HG02852 (cell line): ENCODE data around the gene SMC1A.
A peak's percentile ranks its signal among the peaks of the same experiment; 100 is the strongest.
"Not testable (repeated sequence)": the region's sequence is repeated elsewhere in the genome, so short reads cannot be mapped to it uniquely, and the experiment has no call there.

Experiments
- ATAC-seq: cut with Tn5 transposase; IDR thresholded peaks from one replicate; pipeline ENCODE4 v1.9.1; 2021; ENCODE audit warnings: mild to moderate bottlenecking, moderate library complexity; ENCODE audit not compliant: unreplicated experiment

Gene SMC1A

DNA sequence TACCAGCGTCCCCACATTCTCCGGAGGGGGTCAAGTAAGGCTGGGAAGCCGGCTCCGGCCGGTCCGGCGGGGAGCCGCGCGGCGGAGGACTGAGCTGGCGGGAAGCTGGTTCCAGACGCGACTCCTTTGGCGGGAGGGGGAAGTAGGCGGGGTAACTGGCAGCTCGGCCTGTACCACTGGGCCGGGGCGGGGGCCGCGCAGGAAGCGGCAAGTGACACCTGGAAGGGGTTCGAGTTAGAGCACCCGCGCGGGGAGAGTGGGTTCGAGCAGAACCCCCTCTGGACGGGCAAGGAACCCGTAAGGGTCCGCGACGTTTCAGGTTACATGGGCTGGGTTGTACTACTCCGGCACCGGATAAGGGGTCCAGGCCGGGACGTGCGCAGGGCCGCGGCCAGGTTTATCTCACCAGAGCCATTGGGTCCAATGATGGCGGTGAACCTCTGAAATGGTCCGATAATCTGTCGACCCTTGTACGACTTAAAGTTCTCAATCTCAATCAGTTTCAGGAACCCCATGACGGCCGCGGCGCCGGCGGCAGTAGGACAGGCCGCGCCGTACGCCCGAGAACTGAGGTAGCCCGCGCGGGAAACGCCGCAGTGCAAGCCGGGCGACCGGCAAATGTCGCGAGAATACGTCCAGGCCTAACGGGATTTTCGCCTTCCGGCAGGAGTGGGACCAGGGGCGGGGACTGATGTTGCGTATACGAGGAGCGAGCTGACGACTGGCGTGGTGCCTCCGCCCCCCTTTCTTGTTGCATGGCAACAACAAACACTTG lies at the start of gene SMC1A:
Gene SMC1A (minus strand): TSS at position 569 of the 775 bp plus-strand sequence. CDS start 54 bp downstream, at position 515.
- ATAC-seq = peak; percentile 95

GRCh38 chrX:53471346-53471745 lies 48.9 kb upstream of the SMC1A start:
- no peak for ATAC-seq

DNA sequence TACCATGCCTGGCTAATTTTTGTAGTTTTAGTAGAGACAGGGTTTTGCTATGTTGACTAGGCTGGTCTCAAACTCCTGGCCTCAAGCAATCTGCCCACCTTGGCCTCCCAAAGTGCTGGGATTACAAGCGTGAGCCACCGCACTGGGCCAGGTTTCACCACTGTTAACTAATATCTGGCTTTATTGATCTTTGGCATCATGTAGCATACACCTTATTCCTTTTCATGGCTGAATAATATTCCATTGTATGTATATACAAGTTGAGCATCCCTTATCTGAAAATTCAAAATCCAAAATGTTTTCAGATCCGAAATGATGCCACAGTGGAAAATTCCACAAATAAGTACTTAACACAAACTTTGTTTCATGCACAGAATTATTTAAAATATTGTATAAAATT lies 46.2 kb upstream of the SMC1A start:
- not testable (repeated sequence) for ATAC-seq

- ATAC-seq = no peak
Observed at GRCh38 chrX:53458082-53458481, 35.6 kb upstream of the SMC1A start.

- ATAC-seq = no peak
Observed at GRCh38 chrX:53456254-53456653, 33.8 kb upstream of the SMC1A start.

- ATAC-seq = no peak
Observed at GRCh38 chrX:53452812-53453211, 30.4 kb upstream of the SMC1A start.

- ATAC-seq = no peak
Observed at GRCh38 chrX:53449632-53450031, 27.2 kb upstream of the SMC1A start.

- ATAC-seq = no peak
Observed at GRCh38 chrX:53447441-53447840, 25.0 kb upstream of the SMC1A start.

GRCh38 chrX:53445977-53446376 lies 23.5 kb upstream of the SMC1A start:
- ATAC-seq = no peak

GRCh38 chrX:53442322-53442631 lies 19.8 kb upstream of the SMC1A start:
- no peak for ATAC-seq

DNA sequence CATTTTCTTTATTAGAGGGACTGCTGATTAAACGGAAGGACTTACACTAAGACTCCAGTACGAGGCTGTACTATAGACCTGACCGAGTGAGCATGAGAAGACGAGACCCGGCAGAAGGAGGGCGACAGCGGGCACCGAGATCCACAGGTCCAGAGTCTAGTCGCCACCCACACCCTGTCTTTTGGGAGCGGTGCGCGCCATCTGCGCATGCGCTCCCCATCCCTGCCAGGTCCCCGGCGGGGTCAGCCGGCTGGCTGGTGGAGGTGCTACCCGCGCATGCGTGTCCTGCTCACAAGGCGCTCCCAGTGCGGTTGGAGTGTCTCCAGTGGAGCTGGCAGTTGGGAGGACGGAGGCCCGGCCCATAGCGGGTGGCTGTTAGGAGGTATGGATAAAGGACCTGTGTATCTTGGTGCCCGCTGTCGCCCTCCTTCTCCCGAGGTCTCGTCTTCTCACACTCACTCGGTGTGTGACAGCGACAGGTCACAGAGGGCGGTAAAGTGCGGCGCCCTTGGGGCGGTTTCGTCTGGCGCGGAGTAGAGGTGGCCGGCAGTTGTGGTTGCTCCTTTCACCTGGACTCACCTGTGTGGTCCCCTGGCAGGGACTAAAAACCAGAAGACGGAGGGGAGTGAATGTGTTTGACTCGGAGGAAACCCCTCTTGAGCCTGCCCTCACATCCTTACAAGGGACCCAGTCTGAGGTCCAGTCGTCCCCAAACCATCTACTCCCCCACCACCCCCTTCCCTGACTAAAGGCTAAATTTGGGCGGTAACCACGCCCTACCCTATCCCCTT lies 19.3 kb upstream of the SMC1A start:
- ATAC-seq = peak; percentile 72

- ATAC-seq = no peak
Observed at GRCh38 chrX:53440621-53441517, 18.4 kb upstream of the SMC1A start.

- no peak for ATAC-seq
Observed at GRCh38 chrX:53440101-53440500, 17.6 kb upstream of the SMC1A start.

DNA sequence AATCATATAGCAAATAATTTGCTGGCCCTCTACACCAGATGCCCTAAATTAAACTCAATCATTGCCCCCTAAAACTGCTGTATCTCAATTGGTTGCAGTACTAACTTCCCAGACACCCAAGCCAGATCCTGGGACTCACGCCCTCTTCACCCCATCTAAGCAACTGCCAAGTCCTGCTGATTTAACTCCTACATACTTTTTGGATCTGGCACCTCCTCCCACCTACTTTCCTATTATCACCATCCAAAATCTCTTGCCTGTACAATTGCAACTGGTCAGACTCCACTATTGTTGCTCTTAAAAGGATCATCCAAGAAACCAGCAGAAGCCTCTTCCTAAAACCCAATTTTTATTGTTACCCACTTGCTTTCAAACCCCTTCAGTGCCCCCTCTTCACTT lies 16.4 kb upstream of the SMC1A start:
- no peak for ATAC-seq

DNA sequence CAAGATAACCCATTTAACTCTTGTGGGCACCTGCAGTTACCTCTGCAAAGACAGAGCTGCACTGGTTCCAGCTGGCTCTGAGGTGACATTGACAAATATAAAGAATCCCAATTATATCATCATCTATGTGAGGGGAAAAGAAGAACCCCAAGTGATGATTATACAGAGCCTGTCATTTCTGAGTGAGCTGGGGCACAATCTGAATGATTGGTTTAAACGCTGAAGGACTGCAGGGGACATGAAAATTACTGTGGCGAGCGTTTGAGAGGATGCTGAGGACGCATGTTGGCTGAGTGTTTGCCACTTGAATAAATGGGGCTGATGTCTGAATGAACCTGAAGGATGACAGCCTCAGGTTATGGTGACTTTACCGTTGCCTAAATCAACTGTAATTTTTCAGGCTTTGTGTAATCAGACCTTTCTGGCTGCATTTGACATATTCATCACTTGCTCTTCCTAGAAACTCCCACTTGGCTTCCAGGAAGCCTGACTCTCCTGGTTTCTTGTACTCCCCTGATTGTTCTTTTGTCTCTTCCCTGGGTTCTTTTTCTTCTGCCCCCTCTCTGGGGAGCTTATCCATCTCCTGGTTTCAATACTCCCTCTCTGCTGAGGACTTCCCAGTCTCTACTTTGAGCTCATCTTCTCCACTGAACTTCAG lies 15.8 kb upstream of the SMC1A start:
- no peak for ATAC-seq

DNA sequence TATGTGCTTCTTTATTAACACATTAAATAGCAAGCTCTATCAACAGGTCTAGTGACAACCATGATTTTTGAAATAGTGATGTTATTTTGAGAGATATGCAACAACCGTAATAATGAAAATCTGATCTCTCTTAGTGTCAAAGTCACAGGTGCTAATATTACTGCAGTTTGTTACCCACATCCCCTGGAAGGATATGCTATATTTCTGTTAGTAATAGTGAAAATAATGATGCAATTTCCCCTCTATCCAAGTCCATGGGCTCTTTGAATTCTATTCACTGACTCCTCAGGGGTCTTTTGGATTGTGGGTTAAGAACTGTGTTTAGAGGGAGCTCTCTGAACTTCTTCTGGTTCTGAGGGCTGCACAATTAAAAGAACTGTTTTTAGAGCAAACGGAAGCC lies 14.8 kb upstream of the SMC1A start:
- no peak for ATAC-seq

GRCh38 chrX:53435997-53436396 lies 13.5 kb upstream of the SMC1A start:
- peak; percentile 82 for ATAC-seq

- ATAC-seq = peak; percentile 90
Observed at GRCh38 chrX:53433651-53434639, 11.5 kb upstream of the SMC1A start, which contains the start of gene HSD17B10. TSS of gene HSD17B10 (minus strand) at chrX:53434370. CDS start at chrX:53434345, 25 bp downstream.

DNA sequence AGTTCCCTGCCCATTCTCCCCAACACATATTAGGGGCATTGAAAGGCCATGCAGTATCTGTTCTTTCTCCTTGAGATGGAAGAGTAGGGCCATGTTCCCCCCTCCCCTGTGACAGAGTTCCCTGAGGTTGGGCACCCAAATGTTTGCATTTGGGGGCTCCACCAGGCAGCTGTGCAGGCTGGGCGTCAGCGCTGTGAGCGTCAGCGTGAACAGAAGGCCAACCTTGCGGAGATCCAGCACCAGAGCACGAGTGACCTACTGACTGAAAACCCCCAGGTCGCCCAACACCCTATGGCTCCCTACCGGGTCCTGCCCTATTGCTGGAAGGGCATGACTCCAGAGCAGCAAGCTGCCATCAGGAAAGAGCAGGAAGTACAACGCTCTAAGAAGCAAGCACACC lies 7.8 kb upstream of the SMC1A start:
- ATAC-seq = no peak

DNA sequence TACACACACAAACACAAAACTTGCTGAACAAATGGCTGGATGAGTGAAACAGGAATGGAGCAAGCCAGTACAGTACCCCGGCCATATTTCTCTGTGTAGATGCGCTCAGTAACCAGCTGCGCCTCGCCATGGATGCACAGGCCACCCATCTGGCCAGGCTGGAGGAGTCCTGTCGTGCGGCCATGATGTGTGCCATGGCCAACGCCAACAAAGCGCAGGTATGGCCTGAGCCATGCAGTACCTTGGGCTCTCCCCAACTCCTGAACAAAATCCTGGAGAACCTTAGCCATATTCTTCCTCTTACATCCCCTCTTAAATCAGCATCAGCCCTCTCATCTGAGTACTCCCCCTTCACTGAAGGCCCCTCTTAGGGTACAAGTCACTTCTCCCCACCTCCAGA lies 7.3 kb upstream of the SMC1A start:
- ATAC-seq = no peak
